Measurements from ENCODE around the gene ANKZF1.

DNA sequence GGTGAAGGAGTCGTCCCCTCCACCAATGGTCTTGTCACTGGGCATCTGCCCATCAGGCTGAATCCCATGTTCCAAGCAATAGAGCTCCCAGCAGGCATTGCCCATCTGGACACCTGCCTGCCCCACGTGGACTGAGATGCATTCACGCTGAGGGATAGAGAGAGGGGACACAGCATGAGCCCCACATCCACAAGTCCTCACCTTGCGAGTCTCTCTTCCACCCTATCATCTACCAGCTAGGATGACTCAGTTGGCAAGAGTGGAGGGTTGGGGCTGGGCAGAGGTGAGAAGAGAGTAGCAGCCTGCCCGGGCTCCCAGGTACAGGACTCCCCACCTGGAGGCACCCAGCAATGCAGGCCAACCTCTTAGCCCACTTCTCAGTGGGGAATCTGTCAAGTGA is 22.5 kb downstream of the ANKZF1 start:
- TF ChIP-seq, protein P1, sequence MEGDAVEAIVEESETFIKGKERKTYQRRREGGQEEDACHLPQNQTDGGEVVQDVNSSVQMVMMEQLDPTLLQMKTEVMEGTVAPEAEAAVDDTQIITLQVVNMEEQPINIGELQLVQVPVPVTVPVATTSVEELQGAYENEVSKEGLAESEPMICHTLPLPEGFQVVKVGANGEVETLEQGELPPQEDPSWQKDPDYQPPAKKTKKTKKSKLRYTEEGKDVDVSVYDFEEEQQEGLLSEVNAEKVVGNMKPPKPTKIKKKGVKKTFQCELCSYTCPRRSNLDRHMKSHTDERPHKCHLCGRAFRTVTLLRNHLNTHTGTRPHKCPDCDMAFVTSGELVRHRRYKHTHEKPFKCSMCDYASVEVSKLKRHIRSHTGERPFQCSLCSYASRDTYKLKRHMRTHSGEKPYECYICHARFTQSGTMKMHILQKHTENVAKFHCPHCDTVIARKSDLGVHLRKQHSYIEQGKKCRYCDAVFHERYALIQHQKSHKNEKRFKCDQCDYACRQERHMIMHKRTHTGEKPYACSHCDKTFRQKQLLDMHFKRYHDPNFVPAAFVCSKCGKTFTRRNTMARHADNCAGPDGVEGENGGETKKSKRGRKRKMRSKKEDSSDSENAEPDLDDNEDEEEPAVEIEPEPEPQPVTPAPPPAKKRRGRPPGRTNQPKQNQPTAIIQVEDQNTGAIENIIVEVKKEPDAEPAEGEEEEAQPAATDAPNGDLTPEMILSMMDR (IDR thresholded peaks at IDR 0.05) = no peak
- no peak for TF ChIP-seq POLR2A (IDR thresholded peaks at IDR 0.05)
